GM19452 (cell line): ENCODE data around the gene CRTC1.

Experiments
- ATAC-seq: cut with Tn5 transposase; IDR thresholded peaks from one replicate; pipeline ENCODE4 v1.9.1; 2021; ENCODE audit not compliant: unreplicated experiment

CRTC1 gene

GRCh38 chr19:18765224-18765623, 81.7 kb downstream of the CRTC1 start:
- no peak for ATAC-seq

- no peak for ATAC-seq
These were observed 84.7 kb downstream of the CRTC1 start for GRCh38 chr19:18768046-18768771.

- ATAC-seq: no peak
These were observed 85.8 kb downstream of the CRTC1 start for GRCh38 chr19:18768997-18769891.

GRCh38 chr19:18769989-18770528, 86.6 kb downstream of the CRTC1 start:
- no peak for ATAC-seq

- no peak for ATAC-seq
These were observed 87.3 kb downstream of the CRTC1 start for GRCh38 chr19:18770663-18771327.

- ATAC-seq: no peak
These were observed 88.1 kb downstream of the CRTC1 start for GRCh38 chr19:18771328-18772242.

- ATAC-seq: no peak
These were observed 89.4 kb downstream of the CRTC1 start for GRCh38 chr19:18772620-18773587.

- no peak for ATAC-seq
These were observed 90.2 kb downstream of the CRTC1 start for GRCh38 chr19:18773682-18774081.

- ATAC-seq: no peak
These were observed 90.6 kb downstream of the CRTC1 start for GRCh38 chr19:18774107-18774506.

GRCh38 chr19:18774782-18775444, 91.4 kb downstream of the CRTC1 start:
- no peak for ATAC-seq

GRCh38 chr19:18775586-18776287, 92.3 kb downstream of the CRTC1 start:
- no peak for ATAC-seq

GRCh38 chr19:18776288-18776594, 92.8 kb downstream of the CRTC1 start:
- ATAC-seq: no peak

GRCh38 chr19:18776736-18777135, 93.3 kb downstream of the CRTC1 start:
- ATAC-seq: no peak

- ATAC-seq: no peak
These were observed 94.0 kb downstream of the CRTC1 start for GRCh38 chr19:18777301-18778075.

- ATAC-seq: no peak
These were observed 94.6 kb downstream of the CRTC1 start for GRCh38 chr19:18778076-18778389.

- ATAC-seq: no peak
These were observed 95.5 kb downstream of the CRTC1 start for GRCh38 chr19:18778826-18779495.

GRCh38 chr19:18780081-18780480, 96.6 kb downstream of the CRTC1 start:
- no peak for ATAC-seq
